H9 (cell line): Measurements from ENCODE around the gene DAGLB. TPM values are rescaled to one million over a fixed set of nuclear protein-coding genes. Genes with fewer than 3 reads are reported as not detected.

Experiments
- DNase-seq: peaks from one replicate; pipeline ENCODE4 v3.0.0-alpha.2; 2017
- H2AFZ ChIP-seq: one replicate; pipeline ENCODE4 v1.6.1; 2013; ENCODE audit warnings: mild to moderate bottlenecking, low read length, control low read depth, moderate library complexity
- H2AK5ac ChIP-seq: 2 replicates; pipeline ENCODE4 v1.6.1; 2013; ENCODE audit warnings: low read length, control low read depth, mixed read lengths; ENCODE audit not compliant: insufficient read length
- H2BK120ac ChIP-seq: one replicate; pipeline ENCODE4 v1.6.1; 2013; ENCODE audit warnings: low read depth, mild to moderate bottlenecking, low read length, control low read depth, inconsistent platforms; ENCODE audit not compliant: poor library complexity, severe bottlenecking
- H2BK12ac ChIP-seq: 2 replicates; pipeline ENCODE4 v1.6.1; 2013; ENCODE audit warnings: low read length, control low read depth, mixed read lengths, low read depth; ENCODE audit not compliant: insufficient read length
- H2BK15ac ChIP-seq: 2 replicates; pipeline ENCODE4 v1.6.1; 2013; ENCODE audit warnings: low read depth, low read length, control low read depth
- H2BK20ac ChIP-seq: one replicate; pipeline ENCODE4 v1.6.1; 2013; ENCODE audit warnings: low read depth, mild to moderate bottlenecking, low read length, control low read depth, inconsistent platforms; ENCODE audit not compliant: poor library complexity, severe bottlenecking
- H2BK5ac ChIP-seq: 2 replicates; pipeline ENCODE4 v1.6.1; 2013; ENCODE audit warnings: low read length, control low read depth, mixed read lengths; ENCODE audit not compliant: insufficient read length
- H3K14ac ChIP-seq: 2 replicates; pipeline ENCODE4 v1.6.1; 2013; ENCODE audit warnings: low read length, control low read depth; ENCODE audit not compliant: insufficient read depth
- H3K18ac ChIP-seq: 2 replicates; pipeline ENCODE4 v1.6.1; 2013; ENCODE audit warnings: low read depth, mild to moderate bottlenecking, mixed read lengths, low read length, control low read depth; ENCODE audit not compliant: insufficient read length
- H3K23ac ChIP-seq: 2 replicates; pipeline ENCODE4 v1.6.1; 2013; ENCODE audit warnings: low read length, control low read depth, mixed read lengths, low read depth; ENCODE audit not compliant: insufficient read length
- H3K23me2 ChIP-seq: 2 replicates; pipeline ENCODE4 v1.6.1; 2013; ENCODE audit warnings: low read depth, mild to moderate bottlenecking, mixed read lengths, low read length, control low read depth; ENCODE audit not compliant: insufficient read length, poor library complexity, severe bottlenecking
- H3K27ac ChIP-seq: 2 replicates; pipeline ENCODE4 v1.5.1; 2013; ENCODE audit warnings: low read length, control low read depth, mixed read lengths, low read depth; ENCODE audit not compliant: insufficient read length
- H3K27me3 ChIP-seq: 2 replicates; pipeline ENCODE4 v1.6.1; 2013; ENCODE audit warnings: low read length, control low read depth, inconsistent platforms; ENCODE audit not compliant: insufficient read depth
- H3K4ac ChIP-seq: 2 replicates; pipeline ENCODE4 v1.6.1; 2013; ENCODE audit warnings: low read depth, mild to moderate bottlenecking, control low read depth, inconsistent platforms, low read length, moderate library complexity
- H3K4me1 ChIP-seq: 2 replicates; pipeline ENCODE4 v1.6.1; 2013; ENCODE audit warnings: low read length, control low read depth, inconsistent platforms; ENCODE audit not compliant: insufficient read depth
- H3K4me2 ChIP-seq: 2 replicates; pipeline ENCODE4 v1.6.1; 2013; ENCODE audit warnings: low read length, control low read depth, mixed read lengths; ENCODE audit not compliant: insufficient read length, insufficient read depth
- H3K56ac ChIP-seq: 2 replicates; pipeline ENCODE4 v1.6.1; 2013; ENCODE audit warnings: low read depth, mild to moderate bottlenecking, mixed read lengths, low read length, control low read depth; ENCODE audit not compliant: insufficient read length
- H3K79me1 ChIP-seq: 2 replicates; pipeline ENCODE4 v1.6.1; 2013; ENCODE audit warnings: low read depth, mild to moderate bottlenecking, moderate library complexity, low read length, control low read depth, inconsistent platforms; ENCODE audit not compliant: insufficient read depth, poor library complexity, severe bottlenecking
- H3K79me2 ChIP-seq: 2 replicates; pipeline ENCODE4 v1.6.1; 2013; ENCODE audit warnings: low read length, control low read depth, inconsistent platforms; ENCODE audit not compliant: insufficient read depth
- H3K9ac ChIP-seq: 2 replicates; pipeline ENCODE4 v1.6.1; 2013; ENCODE audit warnings: low read length, control low read depth, mixed read lengths; ENCODE audit not compliant: insufficient read length; ENCODE audit errors: extremely low read depth
- H3K9me3 ChIP-seq: one replicate; pipeline ENCODE4 v1.6.1; 2013; ENCODE audit warnings: low read depth, low read length, inconsistent platforms; ENCODE audit not compliant: control insufficient read depth
- H3T11ph ChIP-seq: one replicate; pipeline ENCODE4 v1.6.1; 2013; ENCODE audit warnings: mild to moderate bottlenecking, low read length, control low read depth, inconsistent platforms
- H4K20me1 ChIP-seq: one replicate; pipeline ENCODE4 v1.6.1; 2013; ENCODE audit not compliant: control insufficient read depth, insufficient read length, insufficient read depth
- H4K5ac ChIP-seq: 2 replicates; pipeline ENCODE4 v1.6.1; 2013; ENCODE audit warnings: low read depth, mild to moderate bottlenecking, mixed read lengths, low read length, control low read depth; ENCODE audit not compliant: insufficient read length
- H4K8ac ChIP-seq: replicated peaks from 2 replicates; pipeline ENCODE4 v1.6.1; 2013; ENCODE audit warnings: low read length, control low read depth, mixed read lengths, low read depth; ENCODE audit not compliant: insufficient read length
- H4K91ac ChIP-seq: 2 replicates; pipeline ENCODE4 v1.6.1; 2013; ENCODE audit warnings: low read depth, mild to moderate bottlenecking, moderate library complexity, mixed read lengths, low read length, control low read depth; ENCODE audit not compliant: insufficient read length
- H3K27ac Mint-ChIP-seq, 3 experiments: 2 replicates in 2 of 3; 3 replicates in 1 of 3; pipeline ENCODE4 v1.8.0; 2020 to 2021; ENCODE audit warnings: mixed read lengths in 3 of 3, mild to moderate bottlenecking in 1 of 3, moderate library complexity in 1 of 3
- H3K27me3 Mint-ChIP-seq: 2 replicates; pipeline ENCODE4 v1.8.0; 2021; ENCODE audit warnings: low read depth, mild to moderate bottlenecking, moderate library complexity, mixed read lengths
- H3K36me3 Mint-ChIP-seq, 3 experiments: 2 replicates in 2 of 3; 3 replicates in 1 of 3; pipeline ENCODE4 v1.8.0; 2020 to 2021; ENCODE audit warnings: low read depth in 3 of 3, mixed read lengths in 3 of 3; ENCODE audit not compliant: insufficient read depth in 1 of 3
- H3K4me1 Mint-ChIP-seq, 2 experiments: 2 replicates each; pipeline ENCODE4 v1.8.0; 2020; ENCODE audit warnings: mixed read lengths in 2 of 2
- H3K4me3 Mint-ChIP-seq, 2 experiments: 2 replicates in 1 of 2; 3 replicates in 1 of 2; pipeline ENCODE4 v1.8.0; 2020 to 2021; ENCODE audit warnings: mild to moderate bottlenecking in 2 of 2, mixed read lengths in 2 of 2, moderate library complexity in 1 of 2
- H3K9me3 Mint-ChIP-seq, 2 experiments: 2 replicates in 1 of 2; 3 replicates in 1 of 2; pipeline ENCODE4 v1.8.0; 2020; ENCODE audit warnings: mild to moderate bottlenecking in 2 of 2, mixed read lengths in 2 of 2, moderate library complexity in 1 of 2
- WGBS: extraction: QIAGEN DNeasy Blood & Tissue Kit; methylation state at CpG from one replicate; pipeline ENCODE4 v1.1.7; 2013; ENCODE audit warnings: missing lambda C conversion rate, low lambda C conversion rate, mixed read lengths; ENCODE audit not compliant: insufficient read length; ENCODE audit errors: extremely low coverage; 5-methylcytosine and 5-hydroxymethylcytosine counted together
- total RNA-seq: library from RNA; stranded (reverse); gene quantifications from 2 replicates; pipeline ENCODE4 v1.2.1, GENCODE V29; 2021
- TF ChIP-seq, protein P1 (sequence below): fragments of 200-600 bp; sonication (generic); conservative IDR thresholded peaks from 3 replicates; pipeline ENCODE4 v1.8.0; 2021; ENCODE audit warnings: antibody characterized with exemption, mild to moderate bottlenecking

The DAGLB gene
- total RNA-seq, 1 experiment from 2014 or later: 46.4 TPM

DNA sequence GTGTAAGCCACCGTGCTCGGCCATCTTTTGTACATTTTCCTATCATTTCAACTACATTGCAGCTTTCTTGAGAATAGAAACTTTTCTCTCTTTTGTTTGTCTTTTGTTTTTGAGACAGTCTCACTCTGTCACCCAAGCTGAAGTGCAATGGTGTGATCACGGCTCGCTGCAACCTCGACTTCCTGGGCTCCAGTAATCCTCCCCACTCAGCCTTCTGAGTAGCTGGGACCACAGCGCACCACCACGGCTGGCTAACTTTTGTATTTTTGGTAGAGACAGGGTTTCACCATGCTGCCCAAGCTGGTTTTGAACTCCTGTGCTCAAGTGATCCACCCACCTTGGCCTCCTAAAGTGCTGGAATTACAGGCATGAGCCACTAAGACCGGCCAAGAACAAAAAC lies 31.3 kb upstream of the DAGLB start:
- Histone ChIP-seq H3K9ac (no peak overlapping the region), H4K5ac (no peak overlapping the region), H3K23ac (no peak overlapping the region), H3K4me2 (no peak overlapping the region), H3T11ph (no peak overlapping the region), H3K4ac (no peak overlapping the region), H3K4me1 (no peaks in the 10 kb centered on the region; the same call in 1 of the 2 replicates), H2BK5ac (no peak overlapping the region), H2AK5ac (no peak overlapping the region), H2AFZ (no peak overlapping the region), H3K56ac (no peak overlapping the region), H3K18ac (no peak overlapping the region), H2BK15ac (no peak overlapping the region), H3K14ac (no peak overlapping the region), H2BK20ac (no peak overlapping the region), H2BK120ac (no peak overlapping the region), H3K79me1 (peaks cover 11% of the 10 kb centered on the region), H3K9me3 (no peaks in the 10 kb centered on the region), H3K23me2 (peaks cover 3% of the 10 kb centered on the region), H3K79me2 (peaks cover 21% of the 10 kb centered on the region; the same call in 1 of the 2 replicates), H4K8ac (no peak overlapping the region), H4K91ac (no peak overlapping the region), H3K27me3 (no peaks in the 10 kb centered on the region), H2BK12ac (no peak overlapping the region), H4K20me1 (no peaks in the 10 kb centered on the region), H3K27ac (no peak overlapping the region)
- Mint-ChIP-seq H3K9me3 (no peaks in the 10 kb centered on the region), H3K4me1 (peaks cover 21 to 23% of the 10 kb centered on the region in 2 experiments), H3K36me3 (peaks cover 9 to 33% (median 22%) of the 10 kb centered on the region in 3 experiments), H3K27me3 (no peaks in the 10 kb centered on the region), H3K27ac (0 out of 7 replicates have a peak overlapping the region, but pooled peaks of 1 of the 3 experiments have one; percentile 38), H3K4me3 (no peak overlapping the region)
- DNase-seq: no peak
- TF ChIP-seq, protein P1, sequence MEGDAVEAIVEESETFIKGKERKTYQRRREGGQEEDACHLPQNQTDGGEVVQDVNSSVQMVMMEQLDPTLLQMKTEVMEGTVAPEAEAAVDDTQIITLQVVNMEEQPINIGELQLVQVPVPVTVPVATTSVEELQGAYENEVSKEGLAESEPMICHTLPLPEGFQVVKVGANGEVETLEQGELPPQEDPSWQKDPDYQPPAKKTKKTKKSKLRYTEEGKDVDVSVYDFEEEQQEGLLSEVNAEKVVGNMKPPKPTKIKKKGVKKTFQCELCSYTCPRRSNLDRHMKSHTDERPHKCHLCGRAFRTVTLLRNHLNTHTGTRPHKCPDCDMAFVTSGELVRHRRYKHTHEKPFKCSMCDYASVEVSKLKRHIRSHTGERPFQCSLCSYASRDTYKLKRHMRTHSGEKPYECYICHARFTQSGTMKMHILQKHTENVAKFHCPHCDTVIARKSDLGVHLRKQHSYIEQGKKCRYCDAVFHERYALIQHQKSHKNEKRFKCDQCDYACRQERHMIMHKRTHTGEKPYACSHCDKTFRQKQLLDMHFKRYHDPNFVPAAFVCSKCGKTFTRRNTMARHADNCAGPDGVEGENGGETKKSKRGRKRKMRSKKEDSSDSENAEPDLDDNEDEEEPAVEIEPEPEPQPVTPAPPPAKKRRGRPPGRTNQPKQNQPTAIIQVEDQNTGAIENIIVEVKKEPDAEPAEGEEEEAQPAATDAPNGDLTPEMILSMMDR: no peak
- WGBS: no CpG with 5 or more reads among the region's 8 CpGs
